GM19023 (cell line): ENCODE measurements around the gene PTOV1.
A peak's percentile ranks its signal among the peaks of the same experiment; 100 is the strongest.
"Not testable (repeated sequence)": the region's sequence is repeated elsewhere in the genome, so short reads cannot be mapped to it uniquely, and the experiment has no call there.

Experiments
- ATAC-seq: cut with Tn5 transposase; IDR thresholded peaks from one replicate; pipeline ENCODE4 v1.9.1; 2021; ENCODE audit warnings: mild to moderate bottlenecking, moderate library complexity; ENCODE audit not compliant: unreplicated experiment

Gene PTOV1

GRCh38 chr19:49817964-49818648 lies 32.9 kb upstream of the PTOV1 start, which contains the start of gene MED25:
TSS of gene MED25 (plus strand) at chr19:49818289. CDS start at chr19:49818342, 53 bp downstream.
- peak; percentile 78 for ATAC-seq

DNA sequence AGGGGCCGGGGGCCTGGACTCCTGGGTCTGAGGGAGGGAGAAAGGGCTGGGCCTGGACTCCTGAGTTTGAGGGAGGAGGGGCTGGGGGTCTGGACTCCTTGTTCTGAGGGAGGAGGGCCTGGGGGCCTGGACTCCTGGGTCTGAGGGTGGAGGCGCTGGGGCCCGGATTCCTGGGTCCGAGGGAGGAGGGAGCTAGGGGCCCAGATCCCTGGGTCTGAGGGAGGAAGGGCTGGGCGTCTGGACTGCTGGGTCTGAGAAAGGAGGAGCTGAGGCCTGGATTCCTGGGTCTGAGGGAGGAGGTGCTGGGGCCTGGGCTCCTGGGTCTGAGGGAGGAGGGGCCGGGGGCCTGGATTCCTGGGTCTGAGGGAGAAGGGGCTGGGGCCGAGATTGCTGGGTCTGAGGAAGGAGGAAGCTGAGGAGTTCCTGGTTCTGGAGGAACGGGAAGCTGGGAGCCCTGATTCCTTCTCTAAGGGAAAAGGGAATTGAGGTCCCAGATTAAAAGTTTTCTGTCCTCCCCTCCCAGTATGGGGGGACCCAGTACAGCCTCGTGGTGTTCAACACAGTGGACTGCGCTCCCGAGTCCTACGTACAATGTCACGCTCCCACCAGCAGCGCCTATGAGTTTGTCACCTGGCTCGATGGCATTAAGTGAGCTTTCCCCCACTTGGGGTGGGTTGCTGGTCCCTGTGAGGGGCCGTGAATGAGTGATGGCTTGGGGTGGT lies 32.1 kb upstream of the PTOV1 start:
- peak; percentile 3 for ATAC-seq

DNA sequence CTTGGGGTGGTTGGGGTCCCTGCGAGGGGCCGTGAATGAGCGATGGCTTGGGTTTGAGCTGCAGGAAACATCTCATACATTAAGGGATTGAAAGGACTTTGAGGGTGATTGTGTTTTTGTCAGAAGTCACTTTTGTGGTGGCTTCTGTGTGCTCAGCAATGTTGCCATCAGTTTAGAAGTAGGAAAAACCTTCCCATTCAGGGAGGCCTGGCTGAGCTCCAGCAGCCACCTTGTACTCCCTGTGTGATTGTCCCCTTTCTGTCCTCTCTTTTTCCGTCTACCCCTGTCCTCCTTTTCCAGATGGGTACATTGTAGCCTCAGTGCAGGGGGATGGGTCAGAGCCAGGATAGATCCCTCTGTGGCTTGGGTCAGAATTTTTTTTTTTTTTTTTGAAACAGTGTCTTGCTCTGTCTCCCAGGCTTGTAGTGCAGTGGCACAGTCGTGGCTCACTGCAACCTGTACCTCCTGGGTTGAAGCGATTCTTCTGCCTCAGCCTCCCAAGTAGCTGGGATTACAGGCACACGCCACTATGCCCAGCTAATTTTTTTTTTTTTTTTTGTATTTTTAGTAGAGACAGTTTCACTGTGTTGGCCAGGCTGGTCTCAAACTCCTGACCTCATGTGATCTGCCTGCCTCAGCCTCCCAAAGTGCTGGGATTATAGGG lies 31.4 kb upstream of the PTOV1 start:
- not testable (repeated sequence) for ATAC-seq

DNA sequence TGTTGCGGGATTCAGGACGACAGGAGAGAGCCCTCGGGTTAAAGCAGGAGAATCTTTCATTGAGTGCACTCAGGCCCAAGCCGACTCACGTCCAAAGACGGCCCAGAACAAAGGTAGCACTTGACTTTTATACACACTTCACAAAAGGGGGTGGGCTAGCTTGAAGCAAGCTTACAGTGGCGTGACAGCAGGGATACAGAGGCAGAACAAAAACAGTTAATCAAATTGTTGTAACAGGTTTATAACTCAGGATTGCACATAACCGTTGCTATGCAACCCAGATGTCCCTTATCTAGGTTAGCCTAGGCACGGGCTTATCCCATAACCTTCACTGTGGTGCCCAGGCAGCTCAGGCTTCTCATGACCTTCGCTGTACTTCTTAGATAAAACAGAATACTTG lies 30.8 kb upstream of the PTOV1 start:
- ATAC-seq: no peak

DNA sequence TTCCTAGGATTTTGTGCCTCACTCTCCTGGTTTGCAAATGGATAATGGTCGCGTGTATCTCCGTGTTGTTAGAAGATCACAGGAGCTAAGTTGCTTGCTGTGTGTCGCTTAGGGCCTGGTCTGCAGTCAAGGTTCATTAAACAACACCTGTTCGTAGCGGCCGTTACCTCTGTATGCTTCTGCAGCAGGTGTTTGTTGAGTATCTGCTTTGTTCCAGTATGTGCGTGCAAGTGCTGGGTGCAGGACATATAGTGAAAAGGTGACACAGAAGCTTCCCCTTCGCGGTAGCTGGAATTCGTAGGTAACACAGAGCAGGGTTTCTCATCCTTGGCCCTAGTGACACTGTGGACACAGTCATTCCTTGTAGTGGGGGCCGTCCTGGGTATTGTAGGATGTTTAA lies 27.5 kb upstream of the PTOV1 start:
- ATAC-seq: no peak

DNA sequence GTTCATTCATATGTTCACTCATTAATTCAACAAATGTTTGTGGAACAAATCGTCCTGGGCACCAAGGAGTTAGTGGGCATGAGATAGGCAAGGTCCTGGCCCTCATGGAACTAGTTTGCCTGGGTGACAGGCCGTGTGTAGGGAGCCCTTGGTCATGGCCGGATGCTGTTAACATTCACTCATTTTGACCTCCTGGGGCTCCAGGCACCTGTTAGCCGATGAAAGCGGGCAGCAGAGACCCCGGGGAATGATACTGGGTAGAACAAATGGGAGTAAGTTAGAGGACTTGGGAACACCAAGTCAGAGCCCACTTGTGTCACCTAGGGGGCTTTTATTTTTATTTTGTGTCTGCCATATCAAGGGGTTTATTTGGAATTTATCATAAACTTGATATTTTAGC lies 26.3 kb upstream of the PTOV1 start:
- no peak for ATAC-seq

DNA sequence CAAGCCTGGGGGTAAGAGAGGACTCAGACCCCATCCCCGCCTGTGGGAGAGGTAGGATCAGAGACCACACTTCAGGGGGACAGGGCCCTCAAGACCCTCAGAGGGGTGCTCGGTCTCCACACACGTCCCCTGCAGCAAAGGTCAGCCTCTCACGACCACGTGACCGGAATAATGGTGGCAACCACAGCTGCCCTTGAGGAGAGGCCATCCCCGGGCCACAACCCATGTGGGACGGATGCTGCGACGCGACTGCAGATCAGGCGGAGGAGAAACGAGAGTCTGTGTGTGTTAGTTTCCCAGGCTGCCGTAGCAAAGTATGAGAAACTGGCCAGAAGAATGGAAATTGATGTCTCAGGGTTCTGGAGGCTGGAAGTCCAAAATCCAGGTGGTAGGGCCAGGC lies 23.9 kb upstream of the PTOV1 start:
- ATAC-seq: no peak

DNA sequence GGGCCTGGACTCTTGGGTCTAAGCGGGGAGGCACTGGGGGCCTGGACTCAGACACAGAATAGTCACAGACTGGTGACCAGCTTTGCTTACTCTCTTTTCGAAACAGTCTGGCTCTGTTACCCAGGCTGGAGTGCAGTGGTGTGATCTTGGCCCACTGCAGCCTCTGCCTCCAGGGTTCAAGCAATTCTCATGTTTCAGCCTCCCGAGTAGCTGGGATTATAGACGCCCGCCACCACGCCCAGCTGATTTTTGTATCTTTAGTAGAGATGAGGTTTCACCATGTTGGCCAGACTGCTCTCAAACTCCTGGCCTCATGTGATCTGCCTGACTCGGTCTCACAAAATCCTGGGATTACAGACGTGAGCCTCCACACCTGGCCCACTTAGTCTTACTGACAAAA lies 21.8 kb upstream of the PTOV1 start:
- no peak for ATAC-seq

DNA sequence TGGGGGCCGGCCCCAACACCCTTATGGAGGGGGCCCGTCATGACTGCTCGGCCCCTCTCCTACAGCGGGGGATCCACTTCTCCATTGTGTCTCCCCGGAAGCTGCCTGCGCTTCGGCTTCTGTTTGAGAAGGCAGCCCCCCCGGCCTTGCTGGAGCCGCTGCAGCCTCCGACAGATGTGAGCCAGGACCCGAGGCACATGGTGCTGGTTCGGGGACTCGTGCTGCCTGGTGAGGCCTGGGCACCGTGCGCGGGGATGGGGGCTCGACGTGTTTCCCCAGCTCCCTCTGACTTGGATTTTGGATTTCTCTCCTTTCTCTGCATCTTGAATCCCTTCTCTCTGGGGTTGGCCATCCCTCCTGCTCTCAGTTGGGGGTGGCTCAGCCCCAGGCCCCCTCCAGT lies 21.2 kb upstream of the PTOV1 start:
- ATAC-seq: no peak

DNA sequence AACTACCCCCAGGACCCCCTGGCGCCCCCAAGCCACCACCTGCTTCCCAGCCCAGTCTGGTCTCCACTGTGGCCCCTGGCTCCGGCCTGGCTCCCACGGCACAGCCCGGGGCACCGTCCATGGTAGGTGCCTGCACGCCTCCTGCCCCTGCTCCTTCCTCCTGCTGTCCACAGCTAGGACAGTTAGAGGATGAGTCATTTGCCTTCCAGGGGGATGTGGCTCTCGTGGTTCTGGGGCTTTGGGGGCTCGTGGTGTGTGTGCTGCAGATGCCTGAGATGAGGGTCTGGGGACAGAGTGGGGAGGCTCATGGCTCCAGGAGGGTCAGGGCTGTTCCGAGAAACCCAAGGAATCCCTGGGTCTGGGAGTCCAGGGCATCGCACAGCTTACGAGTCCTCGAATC lies 20.2 kb upstream of the PTOV1 start:
- ATAC-seq: no peak

- no peak for ATAC-seq
Measured at GRCh38 chr19:49831592-49831991, 19.4 kb upstream of the PTOV1 start.

- no peak for ATAC-seq
Measured at GRCh38 chr19:49832556-49832955, 18.4 kb upstream of the PTOV1 start.

- no peak for ATAC-seq
Measured at GRCh38 chr19:49833599-49833998, 17.4 kb upstream of the PTOV1 start.

DNA sequence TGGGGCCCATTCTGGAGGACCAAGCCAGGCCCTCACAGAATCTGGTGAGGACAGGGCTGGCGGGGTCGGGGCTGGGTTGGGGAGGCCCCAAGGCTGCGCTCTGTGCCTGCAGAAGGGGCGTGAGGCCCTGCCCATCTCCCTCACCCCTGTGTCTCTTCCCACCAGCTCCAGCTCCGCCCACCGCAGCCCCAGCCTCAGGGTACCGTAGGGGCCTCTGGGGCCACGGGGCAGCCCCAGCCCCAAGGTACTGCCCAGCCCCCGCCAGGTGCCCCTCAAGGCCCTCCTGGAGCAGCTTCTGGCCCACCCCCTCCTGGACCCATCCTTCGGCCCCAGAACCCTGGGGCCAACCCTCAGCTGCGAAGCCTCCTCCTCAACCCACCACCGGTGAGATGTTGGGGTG lies 15.4 kb upstream of the PTOV1 start:
- no peak for ATAC-seq

DNA sequence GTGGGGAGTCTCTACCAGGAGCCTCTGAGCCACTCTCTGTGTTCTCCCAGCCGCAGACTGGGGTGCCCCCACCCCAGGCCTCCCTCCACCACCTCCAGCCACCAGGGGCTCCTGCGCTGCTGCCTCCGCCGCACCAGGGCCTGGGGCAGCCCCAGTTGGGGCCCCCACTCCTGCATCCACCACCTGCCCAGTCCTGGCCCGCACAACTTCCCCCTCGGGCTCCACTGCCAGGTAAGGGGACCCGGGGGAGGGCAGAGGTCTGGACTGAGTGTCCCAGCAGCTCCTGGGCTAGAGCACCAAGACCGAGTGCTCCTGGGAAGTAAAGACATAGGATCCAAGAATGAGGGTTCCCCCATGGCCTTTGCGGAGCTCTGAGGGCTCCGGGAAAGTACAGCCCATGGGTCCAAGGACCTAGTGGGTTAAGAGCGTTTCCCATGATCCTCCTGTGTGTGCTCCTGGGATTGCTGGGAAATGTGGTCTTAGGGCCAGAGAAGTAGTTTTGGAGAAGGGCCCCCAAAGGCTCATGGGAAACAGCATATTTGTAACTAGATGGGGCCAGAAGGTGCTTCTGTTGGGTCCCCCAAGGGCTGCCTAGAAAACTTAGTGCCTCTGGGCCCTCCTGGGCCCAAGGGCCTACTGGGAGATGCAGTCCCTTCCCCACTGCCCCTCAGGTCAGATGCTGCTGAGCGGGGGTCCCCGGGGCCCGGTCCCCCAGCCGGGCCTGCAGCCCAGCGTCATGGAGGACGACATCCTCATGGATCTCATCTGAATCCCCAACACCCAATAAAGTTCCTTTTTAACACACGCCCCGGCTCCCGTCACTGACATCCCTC lies 14.6 kb upstream of the PTOV1 start:
- no peak for ATAC-seq

GRCh38 chr19:49837009-49837310 lies 14.0 kb upstream of the PTOV1 start:
- no peak for ATAC-seq

- no peak for ATAC-seq
Measured at GRCh38 chr19:49837425-49837824, 13.5 kb upstream of the PTOV1 start.

GRCh38 chr19:49838885-49839588 lies 11.9 kb upstream of the PTOV1 start:
- ATAC-seq: no peak

DNA sequence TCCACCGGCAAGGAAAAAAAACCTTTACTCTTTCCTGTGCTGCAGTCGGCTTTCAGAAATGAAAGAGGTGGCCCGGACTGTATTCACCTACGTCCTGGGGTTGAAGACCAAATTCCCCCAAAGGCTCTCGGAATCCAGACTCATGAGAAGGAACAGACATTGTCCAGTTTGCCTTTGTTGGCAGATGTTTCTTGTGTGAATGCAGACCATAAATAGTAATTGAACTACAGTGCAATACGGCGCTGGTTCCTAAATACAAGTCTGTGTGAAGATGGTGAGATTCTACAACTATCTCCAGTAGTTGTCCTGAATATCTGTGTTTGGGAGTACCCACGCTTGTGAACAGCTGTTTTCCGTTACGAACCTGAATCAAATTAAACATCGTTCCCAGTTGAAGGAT lies 11.2 kb upstream of the PTOV1 start:
- ATAC-seq: no peak

DNA sequence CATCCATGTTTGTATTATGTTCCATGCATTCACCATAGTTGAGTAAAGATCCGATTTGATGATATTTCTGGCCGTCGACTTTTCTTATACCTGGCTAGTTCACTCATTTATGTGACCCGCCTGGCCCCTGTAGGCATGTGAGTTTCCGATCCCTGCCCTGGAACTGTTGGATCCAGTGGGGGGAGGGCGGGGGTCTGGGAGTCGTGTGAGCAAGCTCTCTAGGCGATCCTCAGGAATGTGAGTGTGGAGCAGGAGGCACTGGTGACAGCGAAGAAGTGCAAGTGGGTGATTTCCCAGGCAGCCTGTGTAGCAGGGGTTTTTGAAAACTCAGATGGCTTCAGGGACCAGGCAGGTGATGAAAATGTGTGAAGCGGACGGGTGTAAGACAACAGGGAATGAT lies 10.6 kb upstream of the PTOV1 start:
- no peak for ATAC-seq

- no peak for ATAC-seq
Measured at GRCh38 chr19:49840736-49841249, 10.2 kb upstream of the PTOV1 start.
